ENCODE results near the gene H1-8. TPM values are rescaled to one million over a fixed set of nuclear protein-coding genes. Genes with fewer than 3 reads are reported as not detected.

The H1-8 gene
- total RNA-seq, 2 donors from 2014 or later, result not detected

GRCh38 chr3:129565902-129566301 is 22.9 kb downstream of the H1-8 start:
- Histone ChIP-seq H3K27me3 (replicated peaks; ENCODE audit: insufficient read depth) (no peaks in the 10 kb centered on the region), H3K36me3 (peaks cover 66% of the 10 kb centered on the region), H3K4me1 (ENCODE audit: control insufficient read depth in 1 of 2, low read depth in 2 of 2) (peaks cover 23 to 35% of the 10 kb centered on the region in 2 donors), H3K4me3 (no peak overlapping the region), H3K27ac (no peak overlapping the region), H3K9me3 (no peaks in the 10 kb centered on the region)
- DNase-seq (ENCODE audit: low spot score), result no peak
- TF ChIP-seq CTCF (IDR thresholded peaks at IDR 0.05), result no peak
- no peak for ATAC-seq (ENCODE audit: insufficient number of reproducible peaks, low FRiP score, low read depth)

- peaks cover 14 to 23% of the 10 kb centered on the region in 2 donors for H3K4me1 ChIP-seq (ENCODE audit: control insufficient read depth in 1 of 2, low read depth in 2 of 2)
Measured at GRCh38 chr3:129567176-129567705, 24.3 kb downstream of the H1-8 start.

GRCh38 chr3:129567939-129568338 is 25.0 kb downstream of the H1-8 start:
- H3K36me3 ChIP-seq, result peaks cover 62% of the 10 kb centered on the region

More at GRCh38 chr3:129567176-129567705, 24.3 kb downstream of the H1-8 start:
- ATAC-seq (ENCODE audit: insufficient number of reproducible peaks, low FRiP score, low read depth) (no peak), DNase-seq (ENCODE audit: low spot score) (no peak)
- Histone ChIP-seq H3K27me3 (replicated peaks; ENCODE audit: insufficient read depth) (no peaks in the 10 kb centered on the region), H3K36me3 (peaks cover 65% of the 10 kb centered on the region), H3K27ac (no peak overlapping the region), H3K9me3 (no peaks in the 10 kb centered on the region), H3K4me3 (no peak overlapping the region)
- TF ChIP-seq CTCF (IDR thresholded peaks at IDR 0.05), result no peak

GRCh38 chr3:129569856-129570255 is 26.9 kb downstream of the H1-8 start:
- peaks cover 0 to 5% of the 10 kb centered on the region in 2 donors for H3K4me1 ChIP-seq (ENCODE audit: control insufficient read depth in 1 of 2, low read depth in 2 of 2)
- ATAC-seq (ENCODE audit: insufficient number of reproducible peaks, low FRiP score, low read depth), result no peak
- no peaks in the 10 kb centered on the region for H3K27me3 ChIP-seq (replicated peaks; ENCODE audit: insufficient read depth)
- no peak overlapping the region for H3K4me3 ChIP-seq
- DNase-seq (ENCODE audit: low spot score), result no peak
- H3K9me3 ChIP-seq, result no peaks in the 10 kb centered on the region
- no peak overlapping the region for H3K27ac ChIP-seq
- no peak for TF ChIP-seq CTCF (IDR thresholded peaks at IDR 0.05)
- peaks cover 63% of the 10 kb centered on the region for H3K36me3 ChIP-seq

More at GRCh38 chr3:129567939-129568338, 25.0 kb downstream of the H1-8 start:
- DNase-seq (ENCODE audit: low spot score), result no peak
- Histone ChIP-seq H3K27ac (no peak overlapping the region), H3K27me3 (replicated peaks; ENCODE audit: insufficient read depth) (no peaks in the 10 kb centered on the region), H3K4me1 (ENCODE audit: control insufficient read depth in 1 of 2, low read depth in 2 of 2) (peaks cover 14 to 19% of the 10 kb centered on the region in 2 donors), H3K4me3 (no peak overlapping the region), H3K9me3 (no peaks in the 10 kb centered on the region)
- ATAC-seq (ENCODE audit: insufficient number of reproducible peaks, low FRiP score, low read depth), result no peak
- TF ChIP-seq CTCF (IDR thresholded peaks at IDR 0.05), result no peak

- H3K4me1 ChIP-seq (ENCODE audit: control insufficient read depth in 1 of 2, low read depth in 2 of 2), result no peaks in the 10 kb centered on the region
Measured at GRCh38 chr3:129571605-129572547, 28.9 kb downstream of the H1-8 start.

More at GRCh38 chr3:129571605-129572547, 28.9 kb downstream of the H1-8 start:
- no peak overlapping the region for H3K4me3 ChIP-seq
- H3K36me3 ChIP-seq, result peaks cover 52% of the 10 kb centered on the region
- H3K9me3 ChIP-seq, result no peaks in the 10 kb centered on the region
- no peak for TF ChIP-seq CTCF (IDR thresholded peaks at IDR 0.05)
- H3K27ac ChIP-seq, result no peak overlapping the region
- H3K27me3 ChIP-seq (replicated peaks; ENCODE audit: insufficient read depth), result no peaks in the 10 kb centered on the region
- DNase-seq (ENCODE audit: low spot score) (no peak), ATAC-seq (ENCODE audit: insufficient number of reproducible peaks, low FRiP score, low read depth) (no peak)

Data from thoracic aorta (tissue), 2 donors.